ENCODE data around the gene WAPL. TPM values are rescaled to one million over a fixed set of nuclear protein-coding genes. Genes with fewer than 3 reads are reported as not detected.
A peak's percentile ranks its signal among the peaks of the same experiment; 100 is the strongest.

Gene WAPL
- total and polyA plus RNA-seq, 10 of the 15 experiments (the other 5 are each of a cell fraction or from before 2014, with no cell fraction given) = 15.7 to 45.8 (median 29.0) TPM

- peak overlapping the region; percentile 96 for H3K4me2 ChIP-seq (ENCODE audit: control insufficient read depth, insufficient read depth)
- no TSS peak for BruUV-seq (replicated peaks)
- ChIA-PET POLR2A (interaction anchor here (1.1 to 5.8 kb wide), 4 partner anchors 11 to 194 kb away, joined by 4 to 58 read pairs (median 16); no protein-coding TSS in a partner anchor), SMC1A (ENCODE audit: uncharacterized antibody, unreplicated experiment) (interaction anchor here (0.7 to 7.6 kb wide), 8 partner anchors 9 to 390 kb away, joined by 3 to 42 read pairs (median 7); no protein-coding TSS in a partner anchor), CTCF (interaction anchor here (0.6 to 7.5 kb wide), 14 partner anchors 8 to 253 kb away, joined by 3 to 74 read pairs (median 6); no protein-coding TSS in a partner anchor), RAD21 (ENCODE audit: unreplicated experiment) (interaction anchor here (1.3 to 5.4 kb wide), 6 partner anchors 10 to 194 kb away, joined by 3 to 56 read pairs (median 8); partner anchors contain the start of gene WAPL)
- FAIRE-seq (no peak), ATAC-seq (no peak), DNase-seq (ENCODE audit: low read depth, low spot score) (no peak)
- no peaks in the 10 kb centered on the region for H3K36me3 ChIP-seq (ENCODE audit: control insufficient read depth in 2 of 2, insufficient read depth in 2 of 2, low read length in 1 of 2)
- no peak overlapping the region; the same call in 1 of the 2 replicates for H2AFZ ChIP-seq (ENCODE audit: control insufficient read depth, low read depth, low read length)
- in situ Hi-C loops (cut with MboI) = no loop called here
- 88% methylated on average over 11 of the region's 14 CpGs for WGBS (ENCODE audit: insufficient coverage, insufficient replicate concordance, low lambda C conversion rate, missing lambda C conversion rate)
- H3K9ac ChIP-seq (ENCODE audit: control insufficient read depth, insufficient read depth, low read length) = peak overlapping the region; percentile 87
- H3K27ac ChIP-seq (ENCODE audit: control insufficient read depth, insufficient read depth) = peak overlapping the region; percentile 91
- no peaks in the 10 kb centered on the region for H3K27me3 ChIP-seq (replicated peaks in 1 of 2; ENCODE audit: control insufficient read depth in 2 of 2, insufficient read depth in 2 of 2, low read length in 1 of 2)
- H4K20me1 ChIP-seq (ENCODE audit: control insufficient read depth, insufficient read depth) = no peaks in the 10 kb centered on the region
- peaks cover 40% of the 10 kb centered on the region for H3K79me2 ChIP-seq (ENCODE audit: control insufficient read depth, insufficient read depth, low read length)
- H3K4me1 ChIP-seq (ENCODE audit: control insufficient read depth, insufficient read depth, low read length) = peaks cover 36% of the 10 kb centered on the region
- H3K4me3 ChIP-seq = peak overlapping the region; percentile 87
- no peaks in the 10 kb centered on the region for H3K9me3 ChIP-seq (replicated peaks; ENCODE audit: control insufficient read depth, insufficient read depth, low read length)
- intact Hi-C loops (cut with micrococcal nuclease; ENCODE audit: unreplicated experiment) = loop anchor here (5.0 to 10.0 kb wide), 2 partner anchors 132 to 274 kb away; partner anchors contain the start of genes LDB3 and WAPL
- TF ChIP-seq RUNX3 (IDR thresholded peaks at IDR 0.05; ENCODE audit: low read length) = no peak
- peak; percentile 98 for TF ChIP-seq MLLT1 (IDR thresholded peaks at IDR 0.05)
- peak; percentile 7; the same call in 1 of the 2 replicates for TF ChIP-seq DPF2 (IDR thresholded peaks at IDR 0.05)
- 0 out of 2 replicates have a peak, but pooled peaks have one; percentile 15 for TF ChIP-seq ZNF384 (IDR thresholded peaks at IDR 0.05; ENCODE audit: borderline replicate concordance, low read depth, low read length)
Measured at GRCh38 chr10:86390337-86391120, 131.1 kb downstream of the WAPL start.
